T-helper 17 cell (primary cell): Measurements from ENCODE around the gene ITGAE. TPM values are rescaled to one million over a fixed set of nuclear protein-coding genes. Genes with fewer than 3 reads are reported as not detected.

ENCODE experiments used
- ATAC-seq: fragments of 150-1000 bp; cut with Tn5 transposase; 2 replicates; pipeline ENCODE4 v1.10.0; 2021; ENCODE audit warnings: mild to moderate bottlenecking, moderate library complexity
- DNase-seq, 3 donors: peaks; one replicate each; pipeline versions ENCODE4 v3.0.0 to v3.0.0-alpha.2; 2020 to 2021
- H3K9me3 ChIP-seq: one replicate; pipeline ENCODE4 v1.7.0; 2013; ENCODE audit warnings: low read length, mild to moderate bottlenecking; ENCODE audit not compliant: control insufficient read depth, poor library complexity, severe bottlenecking
- H3K27ac Mint-ChIP-seq: one replicate; pipeline ENCODE4 v1.8.0; 2022; ENCODE audit warnings: mild to moderate bottlenecking, moderate library complexity, mixed read lengths
- H3K27me3 Mint-ChIP-seq: one replicate; pipeline ENCODE4 v1.8.0; 2022; ENCODE audit warnings: mixed read lengths
- H3K36me3 Mint-ChIP-seq: one replicate; pipeline ENCODE4 v1.8.0; 2022; ENCODE audit warnings: low read depth, mixed read lengths
- H3K4me1 Mint-ChIP-seq: one replicate; pipeline ENCODE4 v1.8.0; 2022; ENCODE audit warnings: mild to moderate bottlenecking, mixed read lengths
- H3K4me3 Mint-ChIP-seq: one replicate; pipeline ENCODE4 v1.8.0; 2022; ENCODE audit warnings: mild to moderate bottlenecking, moderate library complexity, mixed read lengths
- total RNA-seq, 4 donors: library from RNA in 2 of 4; stranded (reverse) in 2 of 4; gene quantifications; one replicate each; pipeline ENCODE4 v1.2.3 and lab custom pipeline; 2022 to 2026

Gene ITGAE
- total RNA-seq, 2 donors from 2014 or later: 10.2 to 14.3 TPM

DNA sequence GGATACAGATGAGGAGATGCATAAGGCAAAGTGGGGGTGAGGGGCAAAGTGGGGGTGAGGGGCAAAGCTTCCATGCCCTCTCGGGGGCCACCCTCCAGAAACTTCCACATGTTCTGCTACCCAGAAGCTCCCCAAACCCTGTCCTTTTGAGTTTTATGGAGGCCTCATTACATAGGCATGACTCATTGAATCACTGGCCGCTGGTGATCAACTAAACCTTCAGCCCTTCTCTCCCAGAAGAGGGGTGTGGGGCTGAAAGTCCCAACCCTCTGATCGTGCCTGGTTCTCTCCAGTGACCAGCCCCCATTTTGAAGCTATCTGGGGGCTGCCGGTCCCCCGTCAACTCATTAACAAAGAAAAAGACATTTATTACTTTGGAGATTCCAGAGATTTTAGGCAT, 27.5 kb downstream of the ITGAE start:
- H3K9me3 ChIP-seq: no peaks in the 10 kb centered on the region
- ATAC-seq (no peak), DNase-seq (no peak)
- Mint-ChIP-seq H3K4me3 (no peak overlapping the region), H3K27me3 (no peaks in the 10 kb centered on the region), H3K27ac (no peak overlapping the region), H3K36me3 (no peaks in the 10 kb centered on the region), H3K4me1 (peaks cover 24% of the 10 kb centered on the region)

DNA sequence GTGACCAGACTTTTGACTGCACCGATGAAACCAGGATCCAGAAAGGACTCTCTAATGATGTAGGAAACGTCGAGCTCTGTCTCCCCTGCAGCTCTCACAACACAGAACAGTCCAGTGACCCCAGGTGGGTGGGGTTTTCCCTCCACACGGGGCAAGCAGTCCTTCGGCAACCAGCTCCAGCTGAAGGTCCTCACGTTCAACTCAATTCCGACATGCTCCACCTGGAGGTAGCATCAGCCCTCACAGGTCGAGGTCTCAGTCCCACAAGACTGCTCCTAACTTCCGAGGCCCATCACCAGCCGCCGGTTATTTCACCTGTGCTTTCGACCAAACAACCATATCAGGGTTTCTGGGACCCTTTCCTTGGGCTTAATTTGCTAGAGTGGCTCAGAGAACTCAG, 28.2 kb downstream of the ITGAE start:
- H3K9me3 ChIP-seq: no peaks in the 10 kb centered on the region
- DNase-seq (no peak), ATAC-seq (no peak)
- Mint-ChIP-seq H3K36me3 (no peaks in the 10 kb centered on the region), H3K4me3 (no peak overlapping the region), H3K27ac (no peak overlapping the region), H3K4me1 (peaks cover 25% of the 10 kb centered on the region), H3K27me3 (no peaks in the 10 kb centered on the region)

DNA sequence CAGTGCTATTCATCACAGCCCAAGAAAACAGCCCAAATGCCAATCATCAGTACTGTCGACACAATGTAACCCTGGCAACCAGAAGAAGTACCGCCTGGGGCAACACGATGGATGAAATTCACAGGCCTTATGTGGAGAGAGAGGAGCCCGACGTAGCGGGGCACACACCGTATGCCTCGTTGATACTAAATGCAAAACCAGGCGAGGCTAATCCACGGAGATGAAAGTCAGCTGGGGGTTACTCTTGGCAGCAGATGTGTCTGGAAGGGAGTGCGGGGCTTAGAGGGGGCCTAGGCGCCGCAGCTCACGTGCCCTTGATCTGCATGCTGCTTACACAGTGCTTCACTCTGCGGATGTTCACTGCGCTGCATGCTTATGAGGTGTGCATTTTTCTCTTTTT, 29.8 kb downstream of the ITGAE start:
- no peak for ATAC-seq
- Mint-ChIP-seq H3K27ac (no peak overlapping the region), H3K4me1 (peaks cover 36% of the 10 kb centered on the region), H3K27me3 (no peaks in the 10 kb centered on the region), H3K36me3 (no peaks in the 10 kb centered on the region), H3K4me3 (no peak overlapping the region)
- no peak for DNase-seq
- no peaks in the 10 kb centered on the region for H3K9me3 ChIP-seq

DNA sequence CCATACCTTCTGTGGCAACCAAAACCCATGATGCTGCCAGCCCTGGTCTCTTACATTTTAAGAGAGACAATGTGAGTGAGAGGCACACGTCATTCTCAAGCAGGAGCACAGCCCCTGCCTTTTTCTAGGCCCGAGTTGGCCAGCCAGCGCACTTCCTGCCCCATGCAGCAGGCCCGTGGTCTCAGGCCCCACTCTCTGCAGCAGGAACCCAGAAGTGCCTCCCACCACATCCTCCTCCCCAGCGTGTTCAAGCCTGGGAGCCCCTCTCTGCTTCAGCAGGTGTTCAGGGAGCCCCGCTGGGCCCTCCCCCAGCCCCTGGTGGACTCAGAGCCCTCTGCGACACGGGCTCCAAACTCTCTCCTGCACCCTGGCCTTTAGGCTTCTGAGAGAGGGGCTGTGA, 30.5 kb downstream of the ITGAE start:
- Mint-ChIP-seq H3K4me3 (no peak overlapping the region), H3K27ac (peak overlapping the region; percentile 88), H3K27me3 (no peaks in the 10 kb centered on the region), H3K4me1 (peaks cover 43% of the 10 kb centered on the region), H3K36me3 (peaks cover 3% of the 10 kb centered on the region)
- DNase-seq (no peak), ATAC-seq (peak; percentile 19)
- H3K9me3 ChIP-seq: no peaks in the 10 kb centered on the region

DNA sequence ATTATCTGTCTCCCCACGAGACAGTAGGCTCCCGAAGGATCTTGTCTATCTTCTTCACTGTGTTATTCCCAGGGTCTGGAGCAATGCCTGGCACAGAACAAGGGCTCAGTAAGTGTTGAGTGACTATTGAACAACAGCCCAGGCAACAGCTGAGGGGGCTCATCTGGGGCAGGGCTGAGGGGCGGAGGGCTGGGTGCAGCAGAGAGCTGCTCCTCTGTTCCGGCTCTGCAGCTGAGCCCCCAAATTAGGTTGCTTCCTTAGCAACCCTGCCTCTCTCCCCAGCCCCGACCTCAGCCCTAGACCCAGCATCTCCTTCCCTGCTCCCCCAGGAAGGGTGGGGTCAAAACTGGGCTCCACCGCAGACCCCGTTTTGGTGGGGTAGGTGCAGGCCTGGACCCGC, 32.2 kb downstream of the ITGAE start:
- Mint-ChIP-seq H3K4me3 (peak overlapping the region; percentile 1), H3K4me1 (peaks cover 54% of the 10 kb centered on the region), H3K27me3 (no peaks in the 10 kb centered on the region)

DNA sequence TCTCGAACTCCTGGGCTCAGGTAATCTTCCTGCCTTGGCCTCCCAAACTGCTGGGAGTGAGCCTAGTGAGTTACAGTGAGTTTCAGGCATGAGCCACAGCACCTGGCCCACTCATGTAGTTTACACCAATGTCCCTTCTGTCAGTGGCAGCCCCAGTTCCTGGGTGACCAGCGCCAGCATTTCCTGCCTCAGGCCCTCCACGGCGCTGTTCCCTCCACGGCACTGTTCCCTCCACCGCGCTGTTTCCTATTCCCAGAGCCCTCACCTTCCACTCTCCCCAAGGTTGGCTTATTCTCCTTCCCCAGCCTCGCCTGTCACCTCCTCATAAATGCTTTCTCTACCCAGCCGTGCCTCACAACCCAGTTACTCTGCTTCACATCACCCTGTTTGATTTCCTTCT, 32.6 kb downstream of the ITGAE start:
- H3K36me3 Mint-ChIP-seq: peaks cover 3% of the 10 kb centered on the region
- peak overlapping the region; percentile 95 for H3K27ac Mint-ChIP-seq
- H3K27me3 Mint-ChIP-seq: no peaks in the 10 kb centered on the region
- peaks cover 58% of the 10 kb centered on the region for H3K4me1 Mint-ChIP-seq
- ATAC-seq: no peak
- no peaks in the 10 kb centered on the region for H3K9me3 ChIP-seq
- no peak for DNase-seq
- peak overlapping the region; percentile 1 for H3K4me3 Mint-ChIP-seq

More for the DNA sequence above, 32.2 kb downstream of the ITGAE start:
- H3K9me3 ChIP-seq: no peaks in the 10 kb centered on the region
- Mint-ChIP-seq H3K36me3 (peaks cover 3% of the 10 kb centered on the region), H3K27ac (no peak overlapping the region)
- DNase-seq (no peak), ATAC-seq (no peak)

DNA sequence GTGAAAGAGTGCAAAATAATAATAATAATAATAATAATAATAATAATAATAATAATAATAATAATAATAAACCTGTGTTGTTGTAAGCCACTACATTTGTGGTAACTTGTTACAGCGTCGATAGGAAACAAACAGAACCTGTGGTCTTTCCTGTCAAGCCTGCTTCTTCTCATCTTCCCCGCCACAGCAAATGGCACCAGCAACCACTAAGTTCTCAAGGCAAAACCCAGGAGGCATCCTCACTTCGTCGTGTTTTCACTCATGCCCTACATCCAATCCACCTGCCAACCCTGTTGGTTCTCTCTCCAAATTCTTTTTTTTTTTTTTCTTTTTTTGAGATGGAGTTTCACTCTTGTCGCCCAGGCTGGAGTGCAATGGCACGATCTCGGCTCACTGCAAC, 34.2 kb downstream of the ITGAE start:
- Mint-ChIP-seq H3K36me3 (peaks cover 3% of the 10 kb centered on the region), H3K27me3 (no peaks in the 10 kb centered on the region), H3K27ac (peak overlapping the region; percentile 95), H3K4me3 (peak overlapping the region; percentile 13), H3K4me1 (peaks cover 54% of the 10 kb centered on the region)
- ATAC-seq: no peak
- no peak for DNase-seq
- no peaks in the 10 kb centered on the region for H3K9me3 ChIP-seq

DNA sequence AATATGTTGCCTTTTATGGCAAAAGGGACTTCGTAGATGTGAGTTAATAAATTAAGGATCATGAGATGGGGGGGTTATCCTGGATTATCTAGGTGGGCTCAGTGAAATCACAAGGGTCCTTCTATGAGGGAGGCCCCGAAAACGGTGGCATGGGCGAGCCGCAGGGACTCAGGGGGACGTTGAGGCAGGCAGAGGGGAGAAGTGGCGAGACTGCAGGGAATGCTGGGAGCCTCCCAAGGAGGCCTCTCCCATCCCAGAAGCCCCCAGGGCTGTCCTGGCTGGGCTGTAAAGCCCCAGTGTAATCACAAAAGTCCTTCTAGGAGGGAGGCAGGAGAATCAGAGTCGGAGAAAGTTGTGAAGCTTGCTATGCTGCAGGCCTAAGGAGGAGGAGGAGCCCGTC, 35.0 kb downstream of the ITGAE start:
- no peak for DNase-seq
- H3K4me1 Mint-ChIP-seq: peaks cover 56% of the 10 kb centered on the region
- peaks cover 3% of the 10 kb centered on the region for H3K36me3 Mint-ChIP-seq
- ATAC-seq: no peak
- no peaks in the 10 kb centered on the region for H3K9me3 ChIP-seq
- H3K27me3 Mint-ChIP-seq: no peaks in the 10 kb centered on the region
- peak overlapping the region; percentile 95 for H3K27ac Mint-ChIP-seq
- H3K4me3 Mint-ChIP-seq: peak overlapping the region; percentile 82

DNA sequence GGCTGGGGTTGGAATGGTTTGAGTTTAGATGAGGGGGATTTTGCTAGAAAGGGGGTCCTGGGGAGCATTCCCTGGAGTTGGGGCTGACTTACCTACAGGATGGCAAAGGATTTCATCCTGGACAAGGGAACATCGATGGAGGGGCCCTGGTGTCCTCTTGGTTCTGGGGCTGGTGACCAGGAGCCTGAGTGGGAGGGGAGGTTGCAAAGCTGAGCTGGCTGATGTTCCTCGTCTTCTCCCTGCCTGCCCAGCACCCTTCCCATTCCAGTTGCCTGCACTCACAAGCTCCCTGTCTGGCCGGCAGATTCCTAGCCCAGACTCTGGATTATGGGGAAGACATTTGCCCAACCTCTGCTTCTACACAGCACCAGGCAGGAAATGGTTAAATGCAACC, 37.2 kb downstream of the ITGAE start:
- Mint-ChIP-seq H3K4me3 (peak overlapping the region; percentile 66), H3K27ac (peak overlapping the region; percentile 95), H3K4me1 (peaks cover 46% of the 10 kb centered on the region), H3K27me3 (no peaks in the 10 kb centered on the region), H3K36me3 (peaks cover 3% of the 10 kb centered on the region)
- no peaks in the 10 kb centered on the region for H3K9me3 ChIP-seq
- no peak for ATAC-seq
- no peak for DNase-seq

DNA sequence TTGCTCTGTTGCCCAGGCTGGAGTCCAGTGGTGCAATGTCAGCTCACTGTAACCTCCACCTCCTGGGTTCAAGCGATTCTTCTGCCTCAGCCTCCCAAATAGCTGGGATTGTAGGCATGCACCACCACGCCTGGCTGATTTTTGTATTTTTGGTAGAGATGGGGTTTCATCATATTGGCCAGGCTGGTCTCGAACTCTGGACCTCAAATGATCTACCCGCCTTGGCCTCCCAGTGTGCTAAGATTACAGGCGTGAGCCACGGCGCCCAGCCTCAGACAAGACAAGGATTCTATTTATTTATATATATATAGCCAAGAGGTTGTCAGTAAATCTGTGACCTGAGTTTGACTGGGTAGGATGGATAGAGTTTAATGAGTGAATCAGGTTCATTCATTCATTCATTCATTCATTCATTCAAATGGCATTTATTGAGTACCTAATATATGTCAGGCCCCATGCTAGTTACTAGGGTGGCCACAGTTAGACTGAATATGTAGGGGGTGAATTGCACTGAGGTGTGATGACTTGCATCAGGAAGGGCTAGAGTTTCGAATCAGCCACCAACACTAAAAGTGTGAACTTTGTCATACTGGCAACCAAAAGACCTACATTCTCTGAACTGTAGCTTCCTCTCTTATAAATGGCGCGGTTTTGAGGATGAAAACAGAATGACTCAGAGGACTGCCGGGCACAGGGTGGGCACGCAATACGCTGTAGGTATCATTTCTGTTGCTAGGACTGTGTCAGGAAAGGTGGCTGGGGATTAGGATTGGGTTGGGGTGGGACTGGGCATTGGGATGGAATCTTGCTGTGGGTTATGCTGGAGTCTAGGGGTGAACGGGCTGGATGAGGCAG, 37.8 kb downstream of the ITGAE start:
- peak overlapping the region; percentile 66 for H3K4me3 Mint-ChIP-seq
- no peak for DNase-seq
- ATAC-seq: peak; percentile 39
- no peaks in the 10 kb centered on the region for H3K27me3 Mint-ChIP-seq
- H3K4me1 Mint-ChIP-seq: peaks cover 40% of the 10 kb centered on the region
- peaks cover 3% of the 10 kb centered on the region for H3K36me3 Mint-ChIP-seq
- H3K9me3 ChIP-seq: no peaks in the 10 kb centered on the region
- peak overlapping the region; percentile 95 for H3K27ac Mint-ChIP-seq

DNA sequence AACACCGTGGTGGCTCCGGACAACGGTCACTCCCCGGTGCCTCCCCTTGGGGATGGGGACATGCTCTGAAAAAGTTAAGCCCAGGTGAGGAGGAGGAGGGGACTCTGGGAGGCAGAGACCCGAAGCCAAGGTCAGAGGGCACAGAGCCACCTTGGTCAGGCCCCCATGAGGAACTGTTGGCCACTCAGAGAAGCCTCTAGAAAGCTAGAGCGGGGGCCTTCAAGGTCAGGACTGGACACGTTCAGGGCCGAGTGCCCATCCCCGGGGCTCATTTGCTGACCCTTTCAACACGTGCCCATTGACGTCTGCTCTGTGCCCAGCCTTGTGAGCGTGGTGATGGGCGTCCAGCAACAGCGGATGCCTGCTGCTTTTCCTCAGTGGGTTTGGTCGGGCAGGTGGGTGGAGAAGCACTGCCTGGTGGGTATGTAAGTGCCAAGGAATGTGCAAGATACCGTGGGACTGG, 39.0 kb downstream of the ITGAE start:
- Mint-ChIP-seq H3K4me1 (peaks cover 37% of the 10 kb centered on the region), H3K27me3 (no peaks in the 10 kb centered on the region), H3K27ac (no peak overlapping the region), H3K4me3 (no peak overlapping the region), H3K36me3 (peaks cover 3% of the 10 kb centered on the region)
- ATAC-seq (no peak), DNase-seq (no peak)
- H3K9me3 ChIP-seq: no peaks in the 10 kb centered on the region

DNA sequence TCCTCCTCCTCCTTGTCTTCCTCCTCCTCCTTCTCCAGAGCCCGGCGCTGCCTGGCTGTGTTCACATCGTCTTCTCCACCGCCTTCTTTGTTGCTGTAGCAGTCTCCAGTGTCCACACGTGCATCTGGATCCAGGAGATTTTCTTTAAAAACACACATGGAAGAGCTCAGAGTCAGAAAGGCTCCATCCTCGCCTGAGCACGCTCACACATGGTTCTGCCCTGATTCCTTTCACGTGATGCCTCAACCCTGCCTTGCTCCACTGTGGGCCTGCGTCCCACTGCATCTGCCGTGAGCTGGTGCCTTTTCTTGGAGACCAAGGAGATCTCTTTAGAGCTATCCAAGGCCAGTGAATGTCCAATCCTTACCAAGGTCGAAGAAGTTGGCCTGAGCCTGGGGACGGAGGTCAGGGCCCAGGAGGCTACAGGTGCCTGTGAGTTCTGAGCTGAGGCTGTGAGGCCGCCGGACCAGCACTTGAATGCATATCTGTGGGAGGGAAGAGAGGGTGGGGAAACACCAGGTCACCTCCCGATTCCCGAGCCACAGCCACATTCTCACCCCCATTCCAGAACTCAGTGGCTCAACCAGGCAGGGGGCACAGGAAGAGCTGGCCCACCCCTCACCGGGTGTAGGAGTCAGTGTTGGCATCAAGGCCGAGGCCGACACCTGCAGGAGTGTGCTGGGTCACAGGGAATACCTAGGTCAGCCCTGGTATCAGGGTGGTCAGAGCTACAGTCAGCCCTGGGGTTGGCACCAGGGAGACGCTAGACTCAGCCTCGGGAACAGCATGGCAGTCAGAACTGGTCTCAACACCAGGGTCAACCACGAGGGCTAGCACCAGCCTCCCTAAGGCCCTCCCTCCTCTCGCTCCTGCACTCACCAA, 39.7 kb downstream of the ITGAE start:
- Mint-ChIP-seq H3K36me3 (peaks cover 3% of the 10 kb centered on the region), H3K27ac (no peak overlapping the region), H3K4me1 (peaks cover 32% of the 10 kb centered on the region), H3K27me3 (no peaks in the 10 kb centered on the region), H3K4me3 (no peak overlapping the region)
- no peaks in the 10 kb centered on the region for H3K9me3 ChIP-seq
- DNase-seq (no peak), ATAC-seq (no peak)

DNA sequence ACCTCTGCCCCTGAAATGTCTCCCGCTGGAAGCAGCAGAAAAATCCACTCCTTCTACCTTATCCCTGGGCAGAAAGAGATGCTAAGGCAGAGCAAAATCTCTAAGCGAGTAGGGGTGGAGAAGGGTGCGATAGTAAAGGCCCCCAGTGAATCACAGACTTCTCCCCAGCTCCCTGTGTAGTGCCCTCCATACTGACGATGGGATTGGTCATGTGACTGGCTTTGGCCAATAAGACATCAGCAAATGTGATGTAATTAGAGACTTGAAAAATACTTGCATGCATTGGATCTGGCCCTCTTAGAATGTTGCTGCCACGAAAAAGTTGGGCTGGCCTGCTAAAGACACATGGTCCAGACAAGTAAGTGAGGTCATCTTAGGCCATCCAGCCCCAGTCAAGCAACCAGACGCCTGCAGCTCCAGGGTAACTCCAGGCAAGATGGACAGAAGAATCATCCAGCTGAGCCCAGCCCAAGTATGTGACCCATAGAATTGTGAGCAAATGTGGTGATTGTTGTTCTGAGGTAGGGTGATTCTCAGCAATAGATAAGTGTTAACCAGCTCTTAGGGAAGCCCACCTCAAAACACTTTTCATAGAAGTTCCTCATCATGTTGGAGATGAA, 41.3 kb downstream of the ITGAE start:
- no peak overlapping the region for H3K27ac Mint-ChIP-seq
- ATAC-seq (no peak), DNase-seq (no peak)
- no peaks in the 10 kb centered on the region for H3K27me3 Mint-ChIP-seq
- no peaks in the 10 kb centered on the region for H3K9me3 ChIP-seq
- no peaks in the 10 kb centered on the region for H3K36me3 Mint-ChIP-seq
- H3K4me1 Mint-ChIP-seq: peaks cover 21% of the 10 kb centered on the region
- no peak overlapping the region for H3K4me3 Mint-ChIP-seq
